Stromal cell of bone marrow (primary cell): ENCODE measurements around the gene GADD45A.
"Not testable (repeated sequence)": the region's sequence is repeated elsewhere in the genome, so short reads cannot be mapped to it uniquely, and the experiment has no call there.

Experiments used
- DNase-seq: peaks from one replicate; pipeline ENCODE4 v3.0.0-alpha.2; 2012; ENCODE audit warnings: low read depth

Gene GADD45A

DNA sequence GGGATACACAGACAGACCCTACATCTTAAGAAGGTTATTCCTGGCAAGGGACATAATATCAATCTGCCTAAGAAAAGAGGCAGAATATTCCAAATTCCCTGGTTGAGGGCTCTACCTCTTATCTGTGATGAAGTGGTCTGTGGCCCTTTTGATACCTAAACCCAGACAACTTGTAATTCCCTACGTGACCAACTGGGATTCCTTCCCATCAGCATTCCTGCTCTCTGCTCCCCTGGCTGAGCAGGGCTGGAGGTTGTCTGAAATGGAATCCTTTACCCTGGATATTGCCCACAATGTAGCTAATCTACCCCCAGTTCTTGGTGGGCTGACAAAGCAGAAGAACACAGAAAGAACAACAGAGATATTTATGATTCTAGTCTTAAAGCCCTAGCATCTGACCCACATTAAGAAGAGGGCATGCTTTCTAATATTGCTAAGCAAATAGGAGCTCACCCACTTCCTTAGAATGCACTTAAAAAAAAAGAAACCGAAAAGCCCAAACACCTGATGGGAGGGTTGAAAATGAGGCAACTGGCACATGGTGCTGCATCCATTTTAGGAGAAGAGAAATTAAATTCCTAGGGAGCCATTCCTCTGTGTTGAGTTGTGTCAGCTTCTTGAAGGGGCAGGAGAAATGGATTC is 36.8 kb downstream of the GADD45A start:
- DNase-seq, result no peak

DNA sequence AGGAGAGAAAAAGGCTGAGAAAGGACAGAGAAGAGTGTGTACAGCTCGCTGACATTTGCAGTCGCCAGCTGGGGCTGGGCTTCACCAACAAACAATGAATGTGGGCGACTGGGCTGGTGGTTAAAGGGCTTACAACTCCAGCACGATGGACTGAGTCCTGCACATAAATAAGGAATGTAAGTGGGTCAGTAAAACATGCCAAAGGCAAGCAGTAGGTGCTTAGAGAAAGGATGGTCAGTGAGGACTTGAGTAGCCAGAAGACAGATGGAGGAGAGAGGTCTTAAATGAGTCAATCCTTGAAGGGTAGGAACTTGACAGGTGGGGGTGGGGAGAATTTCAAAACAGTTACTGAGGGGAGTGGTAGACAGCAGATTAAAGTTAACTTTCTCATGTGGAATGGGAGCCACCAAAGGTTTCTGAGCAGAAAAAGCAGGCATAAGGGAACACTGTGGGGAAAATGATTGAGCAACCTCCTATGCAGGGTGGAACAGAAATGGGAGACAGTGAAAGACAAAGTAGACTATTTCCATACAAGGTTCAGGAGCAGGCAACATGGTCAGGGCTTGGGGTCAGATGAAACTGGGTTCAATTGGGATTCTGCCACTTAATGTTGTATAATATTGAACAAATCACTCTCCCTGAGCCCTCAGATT is 37.4 kb downstream of the GADD45A start:
- DNase-seq, result no peak

DNA sequence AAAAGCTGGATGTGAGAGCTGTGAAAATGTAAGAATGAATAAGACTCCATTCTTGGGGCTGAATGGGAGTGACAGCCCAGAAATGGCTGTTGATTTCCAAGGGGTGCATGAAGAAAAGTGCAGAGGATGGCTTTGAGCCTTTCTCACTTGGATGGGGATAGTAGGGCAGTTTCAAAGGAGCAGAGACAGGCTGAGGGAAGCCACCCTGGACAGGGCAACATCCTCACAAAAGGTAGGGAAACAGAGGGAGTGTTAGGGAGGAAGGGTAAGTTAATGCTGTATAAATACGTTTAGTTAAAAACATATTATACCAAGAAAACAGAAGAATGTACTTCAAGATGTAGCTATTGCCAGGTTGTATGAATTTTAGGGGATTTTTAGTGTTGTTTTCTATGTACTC is 38.1 kb downstream of the GADD45A start:
- no peak for DNase-seq

DNA sequence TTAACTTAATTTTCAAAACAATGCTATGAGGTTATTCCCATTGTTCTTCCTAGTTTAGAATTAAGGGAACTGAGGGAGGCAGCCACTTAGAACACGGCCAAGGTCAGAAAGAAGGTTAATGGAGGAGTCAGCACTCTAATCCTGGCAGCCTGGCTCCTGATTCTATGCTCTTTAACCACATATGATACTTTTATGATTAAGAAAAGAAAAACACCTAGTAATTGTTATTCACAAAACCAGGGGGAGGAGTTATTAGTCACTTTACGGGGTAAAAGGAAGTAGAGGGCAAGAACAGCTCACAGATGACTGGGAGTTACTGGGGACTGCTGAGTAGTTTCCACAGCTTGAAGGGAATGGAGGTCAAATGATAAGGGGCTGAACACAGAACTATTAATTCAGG is 38.6 kb downstream of the GADD45A start:
- peak; percentile 59 for DNase-seq

DNA sequence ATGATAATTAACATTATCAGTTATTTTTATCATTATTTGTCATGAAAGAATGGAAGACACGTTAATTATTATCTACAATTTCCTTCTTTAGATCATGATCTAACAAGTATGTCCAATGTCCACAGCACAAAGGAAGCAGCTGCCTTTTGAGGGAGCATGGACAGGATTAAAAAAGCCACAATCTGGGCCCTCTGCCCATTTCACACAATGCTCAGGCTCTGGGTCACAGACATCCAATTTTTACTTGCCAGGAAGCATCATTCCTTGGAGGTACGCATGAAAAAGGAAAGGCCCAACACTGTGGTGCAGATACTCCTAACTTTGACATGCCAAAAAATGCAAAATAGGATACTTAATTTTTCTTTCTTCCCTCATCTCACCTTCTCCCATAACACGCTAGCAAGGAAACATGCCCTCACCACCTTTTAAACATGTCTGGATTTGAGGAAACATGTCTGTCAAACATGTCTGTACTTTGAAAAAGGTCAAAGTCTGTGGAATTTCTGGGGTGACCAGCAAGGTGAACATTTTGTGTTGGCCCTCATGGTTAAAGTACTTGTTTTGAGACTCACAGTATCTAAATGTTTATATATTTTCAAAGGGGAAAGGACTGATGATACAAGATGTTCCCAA is 40.0 kb downstream of the GADD45A start:
- peak; percentile 78 for DNase-seq

DNA sequence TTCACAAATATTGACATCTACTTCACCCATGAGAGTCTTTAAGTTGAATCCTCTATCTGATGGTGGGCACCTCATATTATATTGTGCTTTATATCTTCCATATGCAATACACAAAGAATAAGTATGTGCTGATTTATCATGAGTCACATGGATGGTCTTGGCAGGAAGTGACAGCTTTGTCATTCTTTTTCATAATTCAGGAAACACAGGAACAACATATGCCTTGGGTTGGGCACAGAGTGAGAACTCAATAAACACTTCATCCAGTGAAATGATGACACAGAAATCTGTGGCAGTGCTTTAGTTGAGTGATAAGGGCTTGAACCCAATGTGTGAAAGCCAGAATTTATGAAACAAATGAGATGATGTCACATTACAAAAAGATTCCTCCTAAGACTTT is 41.2 kb downstream of the GADD45A start:
- DNase-seq, result no peak

DNA sequence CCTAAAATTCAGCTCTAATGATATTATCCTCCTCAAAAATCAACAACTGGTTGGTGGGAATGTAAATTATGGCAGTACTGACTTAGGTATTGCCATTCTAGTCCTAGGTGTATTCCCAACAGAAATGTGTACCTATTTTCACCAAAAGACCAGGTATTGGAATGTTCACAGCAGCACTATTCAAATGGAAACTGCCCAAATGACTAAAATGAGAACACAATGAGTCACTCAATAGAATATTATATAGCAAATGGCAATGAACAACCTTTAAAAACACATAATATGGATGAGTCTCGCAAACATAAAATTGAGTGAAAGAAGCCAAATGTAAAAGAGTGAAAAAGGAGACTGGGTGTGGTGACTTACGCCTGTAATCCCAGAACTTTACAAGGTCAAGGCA is 44.9 kb downstream of the GADD45A start:
- no peak for DNase-seq

DNA sequence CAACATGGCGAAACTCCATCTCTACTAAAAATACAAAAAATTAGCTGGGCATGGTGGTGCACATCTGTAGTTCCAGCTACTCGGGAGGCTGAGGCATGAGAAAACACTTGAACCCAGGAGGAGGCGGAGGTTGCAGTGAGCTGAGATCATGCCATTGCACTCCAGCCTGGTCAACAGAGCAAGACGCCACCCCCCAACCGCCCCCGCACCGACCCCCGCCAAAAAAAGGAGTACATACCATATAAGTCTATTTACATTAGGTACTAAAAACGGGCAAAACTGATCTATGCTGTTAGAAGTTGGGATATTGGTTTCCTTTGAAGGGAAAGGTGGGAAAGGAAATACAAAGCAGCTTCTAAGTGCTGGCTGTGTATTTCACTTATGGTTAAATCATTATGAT is 45.3 kb downstream of the GADD45A start:
- not testable (repeated sequence) for DNase-seq

DNA sequence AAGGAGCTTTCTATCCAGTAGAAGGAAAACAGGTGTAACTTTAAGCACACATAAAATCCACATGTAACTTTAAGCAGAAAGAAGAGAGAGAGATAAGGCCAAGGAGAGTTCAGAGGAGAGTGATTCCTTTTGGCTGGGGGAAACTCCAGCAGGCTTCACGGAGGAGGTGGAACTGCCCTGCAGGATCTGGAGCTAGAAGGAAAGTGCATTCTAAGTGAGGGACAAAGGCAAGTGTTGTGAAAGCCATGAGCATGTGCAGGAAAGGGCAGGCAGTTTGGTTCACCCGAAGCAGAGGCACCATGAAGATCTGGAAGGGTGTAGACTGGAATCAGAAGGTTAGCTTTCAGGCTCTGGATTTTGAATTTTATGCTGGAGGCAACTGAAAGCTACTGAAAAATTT is 46.3 kb downstream of the GADD45A start:
- no peak for DNase-seq

DNA sequence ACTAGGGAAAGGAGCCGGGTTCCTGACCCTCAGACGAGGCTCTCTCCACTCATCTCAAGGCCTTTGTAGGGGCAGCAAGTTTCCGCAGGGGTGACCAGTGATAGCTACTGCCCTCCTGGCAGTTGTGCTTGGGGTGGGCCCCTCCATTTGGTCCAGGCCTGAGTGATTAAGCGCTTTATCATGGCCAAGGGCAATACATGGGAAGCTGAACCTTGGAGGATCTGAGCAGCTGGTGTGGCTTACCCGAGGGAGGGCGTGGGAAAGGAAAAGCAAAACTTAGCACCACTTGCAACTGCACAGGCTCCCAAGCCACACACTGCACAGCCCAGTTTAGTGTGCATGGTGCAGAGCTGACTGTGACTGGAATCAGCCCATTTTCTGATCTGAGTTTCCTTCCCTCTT is 47.8 kb downstream of the GADD45A start:
- peak; percentile 77 for DNase-seq

DNA sequence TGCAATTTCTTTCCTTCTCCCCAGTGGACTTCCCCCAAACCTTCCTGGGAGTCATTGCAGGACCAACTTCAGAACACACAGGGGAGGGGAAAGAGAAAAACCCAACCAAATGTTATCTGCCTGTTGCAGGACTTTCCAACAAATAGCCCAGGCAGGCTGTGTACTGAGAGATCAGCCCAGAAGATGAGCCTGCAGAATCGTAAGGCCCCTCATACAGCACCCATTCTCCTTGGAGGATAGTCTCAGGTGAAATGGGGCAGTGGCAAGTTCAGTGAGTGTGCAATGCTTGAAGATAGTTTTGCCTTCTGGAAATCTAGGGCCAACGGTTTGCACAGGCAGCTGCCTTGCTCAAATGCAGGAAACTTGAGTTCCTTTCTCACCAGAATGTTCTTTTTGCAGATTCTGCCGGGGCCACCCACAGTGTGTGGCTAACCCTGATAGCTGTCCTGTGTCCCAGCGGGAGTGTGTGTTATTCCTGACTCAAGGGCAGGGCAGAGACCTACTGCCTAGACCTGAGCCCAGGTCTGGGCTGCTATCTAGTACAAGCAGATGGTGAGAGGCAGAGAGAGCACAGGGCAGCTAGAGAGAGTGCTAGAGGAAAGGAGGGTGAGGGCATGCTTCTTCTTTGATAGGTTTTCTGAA is 48.8 kb downstream of the GADD45A start:
- DNase-seq, result no peak

DNA sequence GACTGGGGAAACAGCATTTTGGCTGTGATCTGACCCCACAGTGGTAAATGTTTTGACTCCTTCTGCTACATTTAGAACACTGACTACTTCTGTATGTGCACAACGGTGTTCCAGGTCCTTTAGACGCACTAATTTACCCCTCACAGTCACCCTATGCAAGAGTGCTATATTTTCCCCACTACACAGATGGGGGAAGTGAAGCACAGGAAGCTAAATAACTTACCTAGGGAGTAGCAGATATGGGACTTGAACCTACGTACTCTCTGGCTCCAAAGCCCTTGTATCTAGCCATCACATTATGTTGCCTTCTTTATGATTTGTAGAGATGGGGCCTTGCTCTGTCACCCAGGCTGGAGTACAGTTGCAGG is 49.3 kb downstream of the GADD45A start:
- DNase-seq, result no peak

DNA sequence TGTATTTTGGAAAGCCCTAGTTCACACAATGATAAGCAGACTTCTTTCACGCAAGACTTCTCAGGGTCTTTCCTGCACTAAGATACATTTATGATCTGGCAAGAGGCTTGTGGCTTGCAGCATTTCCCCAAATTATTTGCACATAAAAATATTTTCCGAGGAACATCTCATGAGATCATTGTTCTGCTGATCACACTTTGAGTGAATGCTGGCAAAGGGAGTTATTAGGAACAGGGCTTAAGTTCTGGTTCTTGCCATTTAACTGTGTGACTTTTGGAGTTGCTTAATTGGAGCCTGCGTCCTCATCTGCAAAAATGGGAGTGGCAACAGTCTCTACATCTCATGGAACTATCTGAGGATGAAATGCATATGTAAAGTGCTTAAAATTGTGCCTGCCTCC is 50.2 kb downstream of the GADD45A start:
- DNase-seq, result no peak

DNA sequence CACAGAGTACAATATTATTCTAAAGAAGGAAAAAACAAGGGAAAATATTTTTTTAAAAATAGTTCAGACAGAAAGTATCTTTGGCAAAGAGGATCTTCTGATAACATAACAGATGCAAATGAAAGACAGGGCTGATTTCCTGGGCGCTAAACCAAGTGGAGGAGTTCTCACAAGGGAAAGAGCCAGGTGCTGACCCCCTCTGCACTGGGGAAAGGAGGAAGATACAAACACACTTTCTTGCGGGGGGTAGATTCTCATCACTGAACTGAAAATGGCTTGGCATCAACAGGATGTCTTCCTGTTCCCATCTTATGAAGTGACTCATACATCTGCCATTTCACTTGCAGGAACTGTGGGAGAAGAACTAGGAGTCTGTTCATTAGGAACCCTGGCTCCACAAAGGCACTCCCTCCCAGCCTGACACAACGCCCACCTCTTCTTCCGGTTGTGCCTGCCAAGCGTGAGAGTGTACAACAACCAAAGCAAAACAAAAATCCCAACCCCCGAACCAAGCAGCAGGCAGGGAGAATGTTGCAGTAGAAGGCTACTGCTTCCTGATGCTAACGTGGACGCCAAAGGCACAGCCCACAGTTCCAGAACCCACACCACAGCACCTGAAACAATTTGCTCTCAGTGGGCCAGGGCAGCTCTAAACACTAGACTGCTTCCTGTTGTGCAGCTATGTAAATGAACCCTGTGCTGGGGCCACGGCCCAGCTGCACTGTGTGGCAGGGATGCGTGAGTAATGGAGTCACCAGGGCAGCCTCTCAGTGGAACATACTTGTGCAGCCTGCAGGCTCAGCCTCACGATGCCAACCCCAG is 51.0 kb downstream of the GADD45A start:
- DNase-seq, result peak; percentile 73

DNA sequence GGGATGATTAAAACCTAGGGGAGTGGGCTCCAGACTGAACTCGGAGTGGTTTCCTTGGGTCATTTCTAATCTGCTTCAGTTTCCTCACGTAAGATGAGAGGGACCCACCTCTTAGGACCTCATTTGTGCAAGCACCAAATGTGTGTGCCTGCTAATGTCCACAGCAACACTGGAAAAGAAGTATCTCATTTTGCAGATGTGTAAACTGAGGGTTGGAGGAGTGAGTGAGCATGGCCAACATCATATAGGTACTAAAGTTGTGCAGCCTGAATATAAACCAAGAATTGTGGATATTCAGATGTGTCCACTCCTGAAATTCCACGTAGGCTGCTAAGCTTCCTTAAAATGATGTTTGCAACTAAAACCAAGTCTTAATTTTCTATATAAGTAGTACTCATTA is 51.7 kb downstream of the GADD45A start:
- DNase-seq, result no peak

DNA sequence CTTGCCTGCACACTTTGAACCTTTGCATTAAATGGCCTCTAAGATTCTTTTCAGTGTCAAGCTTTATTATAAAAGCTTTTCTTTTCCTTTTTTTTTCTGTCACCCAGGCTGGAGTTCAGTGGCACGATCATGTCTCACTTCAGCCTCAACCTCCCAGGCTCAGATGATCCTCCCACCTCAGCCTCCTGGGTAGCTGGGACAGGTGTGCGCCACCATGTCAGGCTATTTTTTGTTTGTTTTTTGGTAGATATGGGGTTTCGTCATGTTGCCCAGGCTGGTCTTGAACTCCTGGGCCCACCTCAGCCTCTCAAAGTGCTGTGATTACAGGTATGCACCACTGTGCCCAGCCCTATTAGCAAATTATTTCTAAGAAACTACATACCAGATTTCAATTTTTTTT is 52.9 kb downstream of the GADD45A start:
- DNase-seq, result no peak
